NCI-H2107 (cell line): Measurements from ENCODE around the gene ACTL10.

Source experiments
- DNase-seq: peaks from one replicate; lab custom pipeline; 2025; lab: John Stamatoyannopoulos, UW

ACTL10 gene

DNA sequence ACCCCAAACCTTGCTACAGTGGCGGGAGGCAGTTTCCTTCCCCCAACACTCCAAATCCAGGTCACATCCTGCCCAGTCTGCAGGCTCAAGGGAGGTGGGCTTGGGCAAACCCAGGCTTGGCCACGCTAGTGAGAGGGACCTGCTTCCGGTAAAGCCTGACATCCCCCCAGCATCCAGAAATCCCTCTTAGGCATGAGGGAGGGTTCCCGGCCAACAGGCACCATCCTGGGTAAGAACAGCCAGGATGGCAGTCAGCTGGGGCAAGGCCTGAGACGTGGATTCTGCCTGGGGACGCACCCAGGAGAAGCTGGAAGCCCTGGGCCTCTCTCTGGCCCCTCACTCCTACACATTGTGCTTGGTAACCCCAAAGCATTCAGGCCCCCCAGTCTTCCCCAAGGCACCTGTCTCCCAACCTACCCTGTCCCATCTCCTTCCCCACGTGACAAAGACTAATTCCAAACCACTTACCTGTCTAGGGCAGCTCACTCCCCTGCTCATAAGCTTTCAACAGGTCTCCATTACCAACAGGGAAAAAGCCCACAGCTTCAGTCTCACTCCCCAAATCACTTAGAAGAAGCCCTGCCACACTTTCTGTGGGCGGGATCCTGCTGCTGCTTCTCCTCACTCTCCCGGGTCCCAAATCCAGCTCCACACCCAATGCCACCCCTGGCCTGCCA lies 2.5 kb upstream of the ACTL10 start:
- no peak for DNase-seq

DNA sequence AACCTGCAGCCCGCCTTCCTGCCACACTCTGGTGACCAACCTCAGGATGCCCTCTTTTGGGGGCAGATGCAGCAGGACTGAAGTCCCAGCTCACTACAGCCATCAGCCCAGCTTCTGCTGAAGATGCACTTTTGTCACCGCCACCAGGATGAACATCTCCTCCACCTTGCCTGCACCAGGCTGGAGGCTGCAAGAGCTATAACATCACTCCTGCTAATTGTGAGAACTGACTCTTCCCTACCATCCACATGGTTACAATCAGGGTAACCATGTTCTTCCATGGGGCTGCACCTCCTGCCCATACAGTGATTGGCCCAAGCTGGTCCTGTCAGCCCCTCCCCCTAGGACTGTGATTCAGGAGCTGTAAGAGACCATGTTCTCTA lies 2.0 kb upstream of the ACTL10 start:
- DNase-seq, result no peak

DNA sequence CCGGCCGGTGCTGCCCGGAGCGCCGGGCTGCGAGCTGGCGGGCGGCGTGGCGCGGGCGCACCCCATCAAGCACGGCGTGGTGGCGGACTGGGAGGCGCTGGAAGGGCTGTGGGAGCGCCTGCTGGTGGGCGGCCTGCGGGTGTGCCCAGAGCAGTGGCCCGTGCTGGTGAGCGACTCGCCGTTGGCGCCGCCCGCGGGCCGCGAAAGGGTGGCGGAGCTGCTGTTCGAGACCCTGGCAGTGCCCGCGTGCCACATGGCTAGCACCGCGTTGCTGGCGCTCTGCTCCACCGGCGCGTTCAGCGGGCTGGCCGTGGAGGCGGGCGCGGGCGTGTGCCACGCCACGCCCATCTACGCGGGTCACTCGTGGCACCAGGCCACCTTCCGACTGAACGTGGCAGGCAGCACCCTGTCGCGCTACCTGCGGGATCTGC lies 517 bp downstream of the ACTL10 start:
- DNase-seq, result no peak

DNA sequence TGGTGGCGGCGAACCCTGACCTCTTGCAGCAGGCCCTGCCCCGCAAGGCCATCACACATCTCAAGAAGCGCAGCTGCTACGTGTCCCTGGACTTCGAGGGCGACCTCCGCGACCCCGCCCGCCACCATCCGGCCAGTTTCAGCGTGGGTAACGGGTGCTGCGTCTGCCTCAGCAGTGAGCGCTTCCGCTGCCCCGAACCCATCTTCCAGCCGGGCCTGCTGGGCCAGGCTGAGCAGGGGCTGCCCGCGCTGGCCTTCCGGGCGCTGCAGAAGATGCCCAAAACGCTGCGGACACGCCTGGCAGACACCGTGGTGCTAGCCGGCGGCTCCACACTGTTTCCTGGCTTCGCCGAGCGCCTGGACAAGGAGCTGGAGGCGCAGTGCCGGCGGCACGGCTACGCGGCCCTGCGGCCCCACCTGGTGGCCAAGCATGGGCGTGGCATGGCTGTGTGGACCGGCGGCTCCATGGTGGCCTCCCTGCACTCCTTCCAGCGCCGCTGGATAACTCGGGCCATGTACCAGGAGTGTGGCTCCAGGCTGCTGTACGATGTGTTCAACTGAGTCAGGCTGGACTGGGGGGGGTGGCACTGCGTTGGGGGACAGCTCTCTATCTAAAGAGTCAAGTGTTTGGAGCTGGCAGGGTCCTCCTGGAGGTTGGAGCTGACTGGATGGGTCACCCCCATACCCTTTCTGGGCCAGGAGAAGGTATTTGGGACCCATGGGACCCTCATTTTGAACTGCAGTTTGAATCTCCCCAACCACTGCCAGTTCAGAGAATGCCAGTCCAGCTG lies 1.1 kb downstream of the ACTL10 start:
- peak; percentile 36 for DNase-seq

DNA sequence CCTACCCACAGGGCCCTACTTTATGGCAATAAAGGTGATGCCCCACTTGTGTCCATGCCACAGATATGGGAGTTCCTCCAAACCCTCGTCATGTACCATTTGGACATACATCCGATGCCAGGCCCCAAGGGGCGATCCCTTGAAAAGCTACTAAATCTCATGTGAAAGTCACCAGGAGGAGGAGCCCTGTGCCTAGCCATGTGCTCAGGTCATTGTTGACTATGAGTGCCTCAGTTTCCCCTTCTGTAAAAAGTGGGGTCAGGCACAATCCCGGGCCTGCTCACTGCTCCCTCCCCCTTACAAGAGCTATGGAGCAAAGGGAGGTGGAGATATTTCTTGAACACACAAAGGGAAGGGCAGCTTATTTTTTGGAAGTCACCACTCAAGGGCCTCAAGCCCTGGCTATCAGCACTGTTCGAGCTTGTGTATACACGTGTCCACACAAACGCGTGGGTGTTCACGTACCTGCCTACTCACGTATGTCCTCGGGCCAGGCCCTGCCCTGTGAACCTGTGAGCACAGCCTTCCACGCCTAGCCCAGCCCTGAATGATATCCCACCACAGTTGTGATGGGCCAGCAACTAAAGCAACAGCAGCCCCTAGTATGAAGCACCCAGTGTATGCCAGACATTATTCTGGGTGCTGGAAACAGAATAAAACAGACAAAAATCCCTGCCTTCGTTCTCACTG lies 1.9 kb downstream of the ACTL10 start:
- DNase-seq, result no peak

DNA sequence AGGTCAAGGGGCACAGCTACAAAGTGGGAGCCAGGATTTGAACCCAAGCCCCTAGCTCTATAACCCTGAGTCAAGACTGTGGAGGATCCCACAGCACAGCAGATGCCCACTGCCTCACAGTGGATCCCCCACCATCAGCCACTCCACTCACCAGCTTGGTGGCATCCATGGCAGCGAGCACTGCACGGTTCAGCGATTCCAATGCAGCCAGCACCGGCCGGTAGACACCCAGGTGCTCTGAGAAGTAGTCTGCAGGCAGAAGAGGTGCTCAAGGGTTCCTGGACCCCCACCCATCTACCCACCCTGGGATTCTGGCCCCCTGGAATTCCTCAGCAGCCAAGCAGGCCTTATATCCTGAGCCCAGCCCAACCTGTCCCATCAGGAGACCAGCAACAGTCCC lies 2.5 kb downstream of the ACTL10 start:
- no peak for DNase-seq

DNA sequence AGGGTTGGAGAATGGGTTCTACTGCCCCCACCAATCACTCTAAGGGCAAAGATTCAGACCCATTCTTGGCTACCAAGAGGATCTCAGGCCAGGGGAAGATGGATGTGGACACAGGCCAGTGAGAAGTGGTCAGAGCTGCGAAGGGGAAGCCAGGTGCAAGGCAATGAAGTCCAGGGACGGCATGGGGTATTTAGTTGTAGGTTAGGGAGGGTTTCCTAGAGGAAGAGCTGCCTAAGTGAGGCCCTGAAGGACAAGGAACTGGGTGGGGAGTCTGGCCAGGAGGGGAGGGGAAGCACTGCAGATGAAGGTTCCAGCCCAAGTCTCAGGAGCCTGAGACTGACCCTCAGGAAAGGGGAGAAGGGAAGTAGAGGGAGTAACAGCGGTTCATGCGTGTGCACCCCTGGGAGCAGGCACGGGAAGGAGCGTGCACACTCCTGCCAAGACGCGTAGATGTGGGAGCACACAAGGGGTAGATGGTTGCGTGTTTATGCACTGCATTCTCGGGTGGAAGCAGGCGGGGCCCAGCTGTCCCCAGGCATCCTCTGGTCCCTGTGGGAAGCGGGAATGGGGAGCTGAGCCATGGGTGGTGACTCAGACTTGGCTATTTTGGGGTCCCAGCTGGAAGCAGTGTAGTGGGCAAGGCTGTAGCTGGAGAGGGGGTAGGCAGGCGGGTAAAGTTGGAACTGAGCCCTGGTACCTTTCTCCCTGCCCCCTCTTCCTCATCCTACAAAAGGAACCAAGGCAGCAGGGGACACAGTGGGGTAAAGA lies 3.3 kb downstream of the ACTL10 start:
- no peak for DNase-seq

DNA sequence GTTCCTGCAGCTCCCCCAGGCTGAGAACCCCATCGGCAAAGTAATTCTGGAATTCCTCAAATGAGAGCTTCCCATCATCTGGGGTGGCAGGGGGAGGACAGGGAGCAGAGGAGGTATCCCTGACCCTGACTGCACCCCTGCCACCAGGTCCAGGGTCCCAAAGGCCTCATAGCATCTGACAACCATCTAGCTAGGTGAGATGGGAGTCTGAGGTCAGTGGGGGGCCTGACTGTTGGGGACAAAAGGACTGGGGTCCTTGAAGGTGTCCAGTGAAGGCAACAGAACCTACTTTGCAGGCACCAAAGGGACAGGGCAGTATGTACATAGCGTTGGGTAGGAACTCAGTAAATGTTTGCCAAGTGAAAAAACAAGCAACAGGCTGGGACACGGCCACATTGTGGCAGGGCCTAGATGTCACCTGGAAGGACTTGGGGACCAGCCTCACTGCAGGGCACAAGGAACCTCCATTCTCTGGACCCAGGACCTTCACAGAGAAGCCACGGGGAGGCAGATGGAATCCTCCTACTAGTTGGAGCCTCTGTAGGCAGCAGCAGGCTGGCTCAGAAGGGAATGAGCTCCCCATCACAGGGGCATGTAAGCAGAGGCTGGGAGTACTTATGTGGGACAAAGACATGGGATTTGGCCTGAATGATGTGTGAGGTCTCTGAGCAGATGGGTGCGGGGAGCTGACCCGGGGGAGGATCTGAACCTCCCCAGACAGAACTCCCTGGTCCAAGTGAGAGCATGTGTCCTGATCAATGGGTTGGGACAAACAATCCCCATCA lies 4.2 kb downstream of the ACTL10 start:
- DNase-seq, result no peak

DNA sequence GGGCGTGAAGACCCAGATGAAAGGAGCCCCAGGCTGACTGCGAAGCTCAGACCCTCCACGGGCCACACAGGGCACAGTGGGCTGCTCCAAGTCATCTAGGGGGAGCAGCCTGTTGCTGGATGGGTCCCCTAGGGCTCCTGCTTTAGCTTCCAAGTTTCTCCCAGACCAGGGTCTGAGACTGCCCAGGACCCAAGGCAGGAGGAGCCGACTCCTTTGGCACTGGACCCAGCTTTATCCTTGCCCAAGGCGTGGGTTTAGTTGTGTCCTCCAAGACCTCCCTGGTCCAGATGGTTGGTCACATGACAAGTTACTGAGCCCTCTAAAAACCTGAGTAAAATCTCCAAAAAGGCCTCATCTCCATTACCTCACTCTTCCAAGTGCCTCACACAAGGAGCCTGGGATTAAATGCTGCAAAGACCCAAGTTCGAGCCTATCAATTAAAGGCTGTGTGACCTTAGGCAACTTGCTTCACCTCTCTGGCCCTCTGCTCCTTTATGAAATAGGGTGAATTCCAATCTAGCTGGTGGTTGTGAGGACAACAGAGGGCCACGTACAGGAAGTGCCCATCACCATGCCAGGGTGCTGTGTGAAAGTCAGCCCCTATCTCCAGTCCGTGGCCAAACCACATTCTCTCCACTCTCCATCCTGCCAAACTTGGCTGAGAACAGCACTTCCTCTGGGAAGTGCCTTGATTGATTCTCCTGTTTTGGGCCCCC lies 5.0 kb downstream of the ACTL10 start:
- no peak for DNase-seq

DNA sequence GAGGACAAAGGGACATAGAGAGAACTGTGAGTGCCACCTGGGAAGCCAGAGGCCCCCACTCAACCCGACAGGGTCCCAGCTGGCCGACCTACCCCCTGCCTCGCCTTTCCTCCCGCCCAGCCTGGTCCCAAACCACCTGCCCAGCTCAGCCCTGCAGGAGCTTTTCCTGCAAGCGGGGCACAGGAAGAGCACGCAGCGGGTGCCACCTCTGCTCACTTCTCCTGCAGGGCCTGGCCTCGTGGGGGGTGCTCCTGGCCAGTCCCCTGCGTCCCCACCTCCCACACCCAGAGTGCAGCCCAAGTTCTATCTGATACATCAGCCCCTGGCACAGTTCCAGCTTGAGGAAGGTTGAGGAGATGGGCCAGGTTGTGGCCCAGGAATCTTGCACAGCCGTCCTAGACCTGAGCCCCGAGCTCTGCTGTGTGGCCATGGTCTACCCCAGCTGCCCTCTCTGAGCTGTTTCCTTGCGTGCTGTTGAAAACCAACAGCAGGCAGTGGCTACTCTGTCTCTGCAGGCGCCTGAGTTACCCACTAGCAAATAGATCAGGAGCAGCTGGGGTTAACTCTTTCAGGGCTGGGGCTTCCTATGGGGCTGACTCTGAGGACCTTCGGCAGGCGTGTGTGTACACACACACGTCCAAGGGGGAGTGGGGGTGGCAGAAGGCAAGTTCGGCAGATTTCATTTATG lies 5.8 kb downstream of the ACTL10 start:
- DNase-seq, result no peak

DNA sequence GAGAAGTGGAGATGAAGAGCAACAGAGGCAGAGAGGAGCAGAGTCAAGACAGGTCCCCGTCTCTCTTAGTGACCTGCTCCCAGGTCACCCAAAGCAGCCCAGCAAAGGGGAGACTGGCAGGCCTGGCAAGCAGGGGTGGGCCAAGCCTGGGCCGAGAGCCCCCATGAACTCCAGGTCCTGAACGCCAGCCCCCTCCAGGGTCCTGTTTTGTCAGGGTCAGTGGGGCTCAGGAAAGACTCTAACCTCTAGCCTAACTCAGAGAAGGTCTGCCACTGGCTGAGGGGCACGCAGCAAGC lies 6.3 kb downstream of the ACTL10 start:
- DNase-seq, result no peak

DNA sequence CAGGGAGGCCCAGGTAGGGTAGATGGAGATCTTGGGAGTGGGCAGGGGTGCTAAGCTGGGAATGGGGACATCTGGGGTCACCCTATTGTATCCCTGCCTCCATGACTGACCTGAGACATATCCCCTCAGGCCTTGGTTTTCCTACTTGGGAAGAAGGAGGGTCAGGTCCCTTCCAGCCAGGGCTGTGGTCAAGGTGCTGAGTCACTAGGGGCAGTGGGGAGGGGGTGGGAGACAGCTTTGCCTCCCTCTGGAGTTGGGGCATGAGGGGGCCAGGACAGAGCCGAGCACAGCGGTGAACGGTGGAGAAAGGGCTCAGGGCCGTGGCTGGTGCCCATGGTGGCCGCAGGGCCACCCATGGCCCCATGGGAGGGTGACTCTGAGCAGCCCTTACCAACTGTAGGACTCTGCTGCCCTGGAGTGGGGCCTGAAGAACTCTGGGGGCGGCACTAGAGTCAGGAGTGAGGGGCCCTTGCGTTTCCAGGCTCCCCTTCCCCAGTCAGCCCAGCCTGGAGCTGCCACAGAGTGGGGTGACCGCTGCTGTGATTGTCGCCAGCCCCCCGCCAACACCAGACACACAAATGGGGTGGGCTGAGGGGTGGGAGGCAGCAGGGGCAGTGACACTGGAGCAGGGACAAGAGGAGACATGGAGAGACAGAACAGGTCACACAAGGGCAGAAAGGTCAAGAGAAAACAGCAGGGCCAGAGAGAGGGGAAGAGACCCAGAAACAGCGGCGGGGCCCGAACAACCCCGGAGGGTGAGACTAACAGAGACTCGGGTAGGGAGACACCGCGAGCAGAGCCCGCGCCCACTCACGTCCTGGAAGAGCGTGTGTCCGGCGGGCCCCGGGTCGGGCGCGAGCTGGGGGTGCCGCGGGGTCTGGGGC lies 6.9 kb downstream of the ACTL10 start:
- no peak for DNase-seq

DNA sequence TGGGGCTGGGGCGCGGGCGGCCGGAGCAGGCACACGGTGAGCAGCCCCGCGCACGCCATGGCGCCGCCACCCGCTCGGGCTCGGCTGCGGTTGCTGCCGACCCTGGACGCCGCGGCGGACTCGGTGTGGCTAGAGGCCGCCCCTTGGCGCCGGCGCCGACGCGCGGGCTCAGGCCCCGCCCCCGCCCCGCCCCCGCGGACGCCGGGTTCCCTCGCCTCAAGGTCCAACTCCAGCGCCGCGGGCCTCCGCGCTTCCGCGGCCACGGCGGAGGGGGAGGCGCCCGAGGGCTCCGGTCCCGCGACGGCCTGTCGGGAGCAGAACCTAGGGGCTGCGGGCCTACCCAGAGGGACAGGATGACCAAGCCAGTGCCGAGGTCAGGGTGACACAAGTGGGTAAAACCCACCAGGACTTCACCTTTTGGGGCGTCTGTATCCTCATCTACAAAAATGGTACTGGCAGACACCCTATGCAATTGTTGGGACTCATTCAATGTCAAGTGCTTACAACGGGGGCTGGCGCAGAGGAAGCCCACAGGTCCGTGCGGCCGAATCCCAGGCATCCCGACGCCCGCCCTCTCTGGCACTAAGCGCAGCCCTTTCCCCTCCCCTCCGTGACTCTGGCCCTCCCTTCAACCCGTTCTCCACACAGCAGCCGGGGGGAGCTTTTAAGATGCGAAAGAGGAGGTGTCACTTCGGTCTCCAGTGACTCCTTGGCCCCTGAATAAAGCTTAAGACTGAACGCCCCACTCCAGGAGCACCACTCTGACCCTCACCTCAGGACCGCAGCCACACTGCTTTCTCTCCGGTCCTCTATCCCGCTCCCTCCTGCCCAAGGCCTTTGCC lies 7.8 kb downstream of the ACTL10 start, which contains the start of gene NECAB3:
NECAB3 (minus strand) TSS at position 135 of the 842 bp plus-strand sequence; CDS start at position 59, 76 bp downstream.
- peak; percentile 38 for DNase-seq

DNA sequence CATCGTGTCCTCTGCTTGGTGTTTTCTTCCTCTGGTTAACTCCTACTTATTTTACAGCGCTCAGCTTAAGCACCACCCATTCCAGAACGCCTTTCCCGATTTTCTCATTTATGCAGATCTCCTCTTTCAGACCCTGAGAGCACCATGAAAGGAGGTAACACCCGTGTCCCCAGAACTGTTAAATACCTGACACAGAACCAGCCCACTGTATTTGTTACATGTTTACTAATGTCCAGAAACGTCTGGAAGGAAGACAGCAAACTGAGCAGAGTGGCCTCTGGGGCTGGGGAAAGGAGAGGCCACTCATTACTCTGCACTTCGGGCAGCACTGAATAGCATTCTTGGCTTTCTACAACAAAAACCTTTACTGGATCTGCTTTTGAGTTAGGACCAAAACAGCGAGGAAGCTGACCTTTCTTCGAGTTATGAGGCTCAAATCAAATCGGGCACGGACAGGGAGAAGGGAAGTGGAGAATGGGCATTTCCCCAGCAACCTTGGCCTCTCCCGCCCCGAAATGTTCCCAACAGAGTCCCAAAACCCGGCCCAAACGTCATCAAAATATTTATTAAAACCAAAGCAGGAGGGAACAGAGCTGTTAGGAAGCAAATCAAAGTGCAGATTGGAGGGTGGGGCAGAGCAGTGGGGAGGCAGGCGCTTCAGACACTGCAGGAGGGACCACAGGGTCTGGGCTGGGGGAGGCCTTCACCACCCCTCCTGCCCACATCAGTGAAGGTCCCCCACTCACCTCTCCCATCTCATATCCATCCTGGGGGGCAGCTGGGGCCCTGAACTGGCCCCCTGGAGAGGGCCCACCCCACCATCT lies 8.6 kb downstream of the ACTL10 start:
- no peak for DNase-seq

DNA sequence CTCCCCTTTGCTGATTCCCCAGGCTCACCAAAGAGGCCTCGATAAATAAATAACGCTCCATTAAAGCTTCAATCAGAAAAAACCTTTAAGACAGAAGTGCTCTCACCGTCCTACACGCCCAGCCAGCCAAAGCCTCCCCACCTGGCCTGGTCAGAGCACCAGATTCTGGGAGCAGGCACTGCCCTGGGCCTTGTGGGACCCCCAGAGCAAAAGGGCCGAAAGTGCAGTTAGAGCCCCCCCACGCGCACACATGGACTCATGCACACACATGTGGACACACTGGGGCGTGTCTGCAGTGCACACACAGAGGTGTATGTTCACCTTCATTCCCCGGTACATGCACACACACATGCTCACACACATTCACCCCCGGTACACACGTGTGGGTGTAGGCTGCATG lies 9.4 kb downstream of the ACTL10 start:
- DNase-seq, result no peak

DNA sequence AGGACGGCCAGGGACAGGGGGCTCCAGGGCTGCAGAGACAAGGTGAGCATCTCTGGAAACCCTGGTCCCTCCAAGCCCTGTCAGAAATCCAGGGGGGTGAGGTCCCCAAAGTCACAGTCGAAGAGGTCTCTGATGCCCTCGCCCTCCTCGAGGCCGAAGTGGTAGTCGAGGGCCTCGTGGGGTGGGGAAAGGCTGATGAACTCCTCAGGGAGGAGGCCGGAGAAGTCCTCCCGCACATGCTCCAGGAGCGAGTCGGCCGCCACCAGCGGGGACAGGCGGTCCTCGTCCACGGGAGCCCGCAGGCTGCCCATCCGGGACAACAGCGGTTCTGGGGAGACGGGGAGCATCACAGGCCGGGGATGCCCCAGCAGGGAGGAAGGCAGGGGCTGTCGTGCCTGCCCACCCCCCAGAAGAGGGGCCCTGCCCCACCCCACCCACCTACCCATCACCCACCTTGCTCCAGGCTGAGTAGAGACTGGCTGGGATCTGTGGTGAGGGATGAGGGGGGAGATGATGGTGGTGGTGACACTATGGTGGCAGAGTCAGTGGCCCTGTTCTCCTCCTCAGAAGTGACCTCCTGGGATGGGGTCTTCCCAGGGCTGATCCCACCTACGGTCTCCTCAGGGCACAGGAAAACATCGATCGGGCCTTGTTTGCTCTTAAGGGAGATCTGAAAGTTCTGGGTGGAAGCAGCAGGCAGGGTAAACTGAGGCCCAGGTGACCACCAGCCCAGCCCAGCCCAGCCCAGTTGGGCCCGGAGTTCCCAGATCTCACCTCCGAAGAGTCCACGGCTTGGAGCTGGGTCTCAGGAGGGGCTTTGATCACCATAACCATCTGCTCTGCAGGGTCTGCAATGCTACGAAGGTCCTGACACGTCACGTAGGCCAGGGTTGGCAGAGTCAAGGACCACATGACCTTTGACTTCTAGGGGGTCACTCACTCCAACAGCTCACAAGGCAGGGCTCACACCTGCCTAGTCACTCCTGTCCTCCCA lies 10.2 kb downstream of the ACTL10 start:
- DNase-seq, result no peak
